Putamen (tissue), 1 donor: ENCODE data around the gene MSTN.

Source experiments
- DNase-seq: peaks from one replicate; pipeline ENCODE4 v3.0.0-alpha.2; 2016; ENCODE audit warnings: low spot score

Gene MSTN

DNA sequence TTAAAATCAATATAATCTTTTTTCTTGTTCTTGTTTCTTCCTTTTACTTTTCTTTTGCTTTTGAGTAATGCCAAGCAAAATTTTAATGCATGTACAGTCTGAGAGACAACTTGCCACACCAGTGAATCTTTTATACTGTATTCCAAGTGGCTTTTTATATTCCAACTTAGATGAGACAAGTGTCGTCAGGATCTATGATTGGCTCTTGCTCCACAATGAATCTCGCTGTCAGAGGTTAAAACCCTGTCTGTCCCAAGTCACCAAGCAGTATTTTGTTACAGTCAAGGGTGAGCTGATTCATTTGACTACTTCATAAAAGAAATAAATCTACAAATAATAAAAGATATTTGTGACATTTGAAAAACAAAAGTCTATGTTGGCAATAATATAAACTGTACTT is at the start of gene MSTN:
Gene MSTN, minus strand, starts transcription at position 129 of the 400 bp plus-strand sequence. CDS start 133 bp downstream, outside the sequence.
- no peak for DNase-seq

DNA sequence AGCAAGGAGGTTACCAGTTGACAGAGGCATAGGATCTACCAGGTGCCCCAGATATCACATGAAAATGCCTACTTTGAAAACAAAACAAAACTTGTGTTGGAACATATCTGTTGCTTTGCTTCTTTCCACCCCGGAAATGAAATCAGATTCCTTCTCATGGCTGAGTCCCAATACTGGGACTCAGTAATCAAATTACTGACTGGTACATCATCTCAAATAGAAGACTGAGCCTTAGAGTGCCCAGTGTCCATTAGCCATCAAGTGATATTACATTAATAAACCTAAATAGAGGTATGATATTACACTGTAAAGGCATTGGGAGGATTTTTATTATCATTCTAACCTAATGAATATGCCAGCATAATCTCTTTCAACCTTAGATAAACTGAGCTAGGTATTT is 48.6 kb upstream of the MSTN start:
- no peak for DNase-seq

DNA sequence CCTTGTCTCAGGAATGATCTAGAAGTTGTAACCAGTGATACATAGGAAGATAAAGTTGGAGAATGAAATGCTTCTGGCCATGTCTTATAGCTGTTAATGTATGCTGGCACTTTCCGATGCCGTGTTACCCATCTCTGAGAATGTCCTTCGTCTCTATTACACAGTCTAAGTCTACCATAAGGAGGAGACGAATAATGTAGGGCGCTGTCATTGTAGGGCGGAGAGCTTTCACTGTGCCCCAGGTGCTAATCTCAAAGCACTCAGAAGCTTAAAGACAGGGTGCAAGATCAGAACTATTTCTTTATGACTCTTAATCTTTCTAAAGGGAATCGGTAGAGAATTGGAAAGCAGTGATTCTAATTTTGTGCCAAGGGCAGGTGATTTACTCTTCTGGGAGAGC is 48.2 kb upstream of the MSTN start:
- DNase-seq = no peak

DNA sequence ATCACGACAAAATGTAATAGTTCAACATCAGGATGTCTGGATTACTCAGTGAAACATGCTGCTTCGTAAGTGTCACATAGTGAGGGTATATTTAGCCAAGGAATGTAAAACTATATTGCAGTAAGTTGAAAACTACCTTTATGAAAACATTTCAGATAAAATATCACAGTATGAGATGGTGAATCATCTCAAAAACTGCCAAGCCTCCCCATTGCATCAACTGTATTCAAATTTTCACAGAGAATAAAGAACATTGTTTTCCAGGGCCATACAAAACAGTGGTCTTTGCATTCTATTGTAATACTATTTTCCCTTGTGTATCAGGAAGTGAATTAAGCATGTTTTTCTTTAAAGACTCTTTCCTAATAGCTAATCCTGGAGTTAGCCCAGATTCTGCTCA is 47.6 kb upstream of the MSTN start:
- peak; percentile 40 for DNase-seq

DNA sequence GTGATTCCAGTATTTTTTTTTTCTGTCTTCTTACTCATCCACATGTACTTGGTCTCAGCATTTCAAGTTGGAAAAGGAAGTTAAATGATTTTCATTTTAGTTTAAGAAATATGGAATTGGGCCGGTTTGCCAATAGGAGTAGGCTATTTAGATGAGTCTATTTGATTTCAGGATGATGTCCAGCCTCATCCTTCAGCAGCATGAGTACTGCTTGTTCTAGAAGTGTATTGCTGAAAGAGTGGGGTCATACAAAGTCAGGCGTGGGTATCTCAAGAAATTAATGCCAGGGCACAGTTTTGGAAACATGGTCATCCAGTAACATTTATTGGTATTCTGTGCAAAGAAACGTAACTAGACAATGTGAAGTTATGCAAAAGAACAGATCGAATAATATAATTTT is 44.9 kb upstream of the MSTN start:
- no peak for DNase-seq

DNA sequence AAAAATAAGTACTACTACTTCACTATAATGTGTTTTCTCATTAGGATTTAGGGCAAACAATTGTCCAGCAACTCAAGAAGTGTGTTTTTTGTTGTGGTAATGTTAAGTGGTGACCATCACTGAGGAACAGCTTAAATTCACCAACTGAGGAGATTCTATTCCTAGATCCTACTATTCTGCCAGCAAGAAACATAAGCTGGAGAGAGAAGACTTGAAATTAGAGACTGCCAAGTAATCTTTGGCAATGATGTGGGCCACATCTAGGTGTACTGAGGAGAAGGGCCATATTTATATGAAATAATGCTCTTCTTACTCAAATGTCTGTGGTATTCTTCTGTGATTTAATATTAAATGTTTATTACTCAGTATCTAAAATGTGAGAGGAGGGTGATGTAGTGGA is 44.3 kb upstream of the MSTN start:
- no peak for DNase-seq

DNA sequence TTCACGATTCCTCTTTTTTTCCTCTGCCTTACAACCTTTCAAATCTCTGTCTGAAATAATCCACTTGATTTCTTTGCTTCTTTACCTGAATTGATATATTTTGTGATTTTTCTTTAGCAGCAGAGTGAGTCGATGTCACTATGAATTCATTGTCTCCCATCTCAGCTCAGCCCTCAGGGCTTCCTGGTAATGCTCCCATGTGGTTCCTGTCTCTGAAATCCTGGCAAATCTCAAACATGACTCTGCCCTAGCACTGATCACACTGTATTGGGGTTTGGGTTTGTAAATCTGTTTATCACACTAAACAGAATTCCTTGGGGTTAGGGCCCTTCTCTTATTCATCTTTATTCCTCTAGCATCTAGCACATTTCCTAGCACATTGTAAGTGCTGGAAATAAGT is 43.0 kb upstream of the MSTN start:
- no peak for DNase-seq

DNA sequence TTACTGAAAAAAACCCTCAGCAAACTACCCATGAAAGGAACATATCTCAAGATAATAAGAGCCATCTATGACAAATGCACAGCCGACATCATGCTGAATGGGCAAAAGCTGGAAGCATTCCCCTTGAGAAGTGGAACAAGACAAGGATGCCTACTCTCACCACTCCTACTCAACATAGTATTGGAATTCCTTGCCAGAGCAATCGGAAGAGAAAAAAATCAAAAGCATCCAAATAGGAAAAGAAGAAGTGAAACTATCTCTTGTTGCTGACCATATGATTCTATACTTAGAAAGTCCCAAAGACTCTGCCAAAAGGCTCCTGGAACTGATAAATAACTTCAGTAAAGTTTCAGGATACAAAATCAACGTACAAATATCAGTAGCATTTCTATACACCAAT is 40.6 kb upstream of the MSTN start:
- no peak for DNase-seq

DNA sequence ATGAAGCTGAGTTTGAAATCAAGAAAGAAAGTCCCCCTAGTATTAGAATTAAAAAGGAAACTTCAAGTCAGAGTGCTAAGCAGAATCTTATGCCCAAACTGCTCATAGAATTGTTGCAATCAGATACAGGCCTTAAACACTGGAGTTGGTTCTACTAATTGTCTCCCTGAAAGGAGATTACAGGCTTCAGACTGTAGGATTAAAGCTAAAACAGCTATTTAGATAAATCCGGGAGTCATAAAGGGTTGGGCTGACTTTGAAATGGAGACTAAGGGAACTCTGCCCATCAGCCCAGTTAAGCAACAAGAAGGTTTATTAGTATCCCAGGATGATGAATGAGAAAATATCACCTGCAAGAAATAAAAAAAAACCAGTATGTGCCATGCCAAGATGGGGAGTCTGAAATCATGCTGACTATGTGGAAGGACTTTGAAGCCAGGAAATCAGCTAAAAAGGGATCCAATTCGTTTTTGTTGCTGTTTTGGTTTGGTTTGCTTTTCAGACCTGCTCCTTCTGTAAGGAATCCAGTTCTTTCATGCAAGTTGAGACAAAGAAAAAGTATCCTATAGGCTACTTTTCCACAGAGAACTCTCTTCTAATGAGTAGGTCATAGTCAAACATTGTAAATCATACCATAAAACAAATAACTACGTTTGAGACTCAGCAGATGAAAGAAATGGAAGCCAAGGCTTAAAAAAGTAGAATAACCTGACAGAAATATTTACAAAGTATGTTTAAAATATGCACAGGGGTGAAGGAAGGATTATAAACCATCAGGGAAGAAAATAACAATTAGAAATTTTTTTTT is 37.6 kb upstream of the MSTN start:
- no peak for DNase-seq

DNA sequence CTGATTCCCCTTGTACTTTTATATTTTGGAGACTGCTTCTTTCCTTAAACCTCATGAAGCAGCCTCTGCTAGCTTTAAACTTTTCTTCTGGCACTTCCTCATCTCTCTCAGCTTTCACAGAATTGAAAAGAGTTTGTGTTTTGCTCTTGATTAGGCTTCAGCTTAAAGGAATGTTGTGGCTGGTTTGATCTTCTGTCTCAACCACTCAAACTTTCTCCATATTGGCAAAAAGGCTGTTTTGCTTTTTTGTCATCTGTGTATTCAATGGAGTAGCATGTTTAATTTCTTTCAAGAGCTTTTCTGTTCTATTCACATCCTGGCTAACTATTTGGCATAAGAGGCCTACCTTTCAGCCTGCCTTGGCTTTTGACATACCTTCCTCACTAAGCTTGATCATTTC is 36.3 kb upstream of the MSTN start:
- DNase-seq = no peak

DNA sequence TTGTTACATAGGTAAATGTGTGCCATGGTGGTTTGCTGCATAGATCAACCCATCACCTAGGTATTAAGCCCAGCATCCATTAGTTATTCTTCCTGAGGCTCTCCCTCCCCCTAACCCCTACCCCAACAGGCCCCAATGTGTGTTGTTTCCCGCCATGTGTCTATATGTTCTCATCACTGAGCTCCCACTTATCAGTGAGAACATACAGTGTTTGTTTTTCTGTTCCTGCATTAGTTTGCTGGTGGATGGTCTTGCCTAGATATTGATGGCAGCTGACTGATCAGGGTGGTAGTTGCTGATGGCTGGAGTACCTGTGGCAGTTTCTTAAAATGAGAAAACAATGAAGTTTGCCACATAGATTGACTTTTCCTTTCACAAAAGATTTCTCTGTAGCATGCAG is 34.6 kb upstream of the MSTN start:
- no peak for DNase-seq

DNA sequence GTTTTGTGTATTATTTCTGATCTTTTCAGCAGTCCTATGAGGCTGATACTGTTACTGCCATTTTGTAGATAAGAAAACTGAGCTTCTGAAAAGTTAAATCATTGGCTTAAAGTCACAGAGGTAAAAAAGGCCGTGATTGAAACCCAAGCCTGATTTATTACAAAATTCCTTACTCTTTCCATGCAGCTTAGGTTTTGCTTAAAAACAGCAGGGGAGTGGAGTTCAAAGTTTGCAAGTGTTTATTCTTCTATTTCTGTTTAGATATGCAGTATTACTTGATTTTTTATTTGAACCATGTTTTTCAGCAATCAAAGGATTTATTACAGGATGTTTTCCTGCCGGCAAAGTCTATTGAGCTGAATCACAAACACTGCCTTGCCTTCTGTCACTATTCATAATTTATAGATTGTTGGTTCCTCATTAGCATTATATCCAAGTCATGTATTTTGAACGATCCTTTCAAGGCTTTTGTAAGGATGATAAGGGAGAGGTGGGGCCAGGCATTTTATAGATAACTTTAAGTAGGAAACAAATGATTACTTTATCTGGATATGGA is 31.9 kb upstream of the MSTN start:
- no peak for DNase-seq

DNA sequence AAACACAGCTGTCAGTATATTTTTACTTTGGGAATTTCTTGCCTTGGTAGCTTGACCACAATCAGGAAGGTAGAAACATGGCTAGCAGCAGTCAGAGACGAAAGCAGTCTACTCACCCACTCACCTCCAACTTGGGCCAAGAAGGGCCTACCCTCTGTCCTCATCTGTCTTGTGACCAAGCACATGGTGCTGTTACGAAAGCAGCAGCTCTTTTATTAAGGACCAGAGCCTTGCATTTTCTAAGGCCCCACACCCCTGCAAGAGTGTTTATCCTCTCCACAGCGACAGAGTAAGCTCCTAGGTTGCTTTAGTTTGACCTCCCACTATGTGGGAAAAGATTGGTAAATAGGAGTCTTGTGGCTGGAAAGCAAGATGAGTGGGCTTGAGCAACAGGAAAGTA is 31.3 kb upstream of the MSTN start:
- DNase-seq = no peak

DNA sequence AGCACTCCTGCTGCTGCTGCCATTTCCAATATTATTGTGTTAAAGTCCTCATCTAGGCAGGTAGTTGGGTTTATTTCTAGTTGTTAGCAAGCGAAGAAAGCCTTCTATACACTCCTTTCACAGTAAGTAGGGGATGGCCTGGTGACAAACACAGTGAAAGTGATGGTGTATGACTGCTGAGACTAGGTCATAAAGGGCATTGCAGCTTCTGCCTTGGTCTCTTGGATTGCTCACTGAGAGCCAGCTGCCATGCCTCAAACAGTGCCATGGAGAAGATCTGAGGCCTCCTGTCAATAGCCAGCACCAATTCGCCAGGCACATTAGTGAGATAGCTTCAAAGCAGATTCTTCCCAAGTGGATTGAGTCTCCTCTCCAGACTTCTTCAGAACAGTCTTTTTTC is 27.6 kb upstream of the MSTN start:
- no peak for DNase-seq

DNA sequence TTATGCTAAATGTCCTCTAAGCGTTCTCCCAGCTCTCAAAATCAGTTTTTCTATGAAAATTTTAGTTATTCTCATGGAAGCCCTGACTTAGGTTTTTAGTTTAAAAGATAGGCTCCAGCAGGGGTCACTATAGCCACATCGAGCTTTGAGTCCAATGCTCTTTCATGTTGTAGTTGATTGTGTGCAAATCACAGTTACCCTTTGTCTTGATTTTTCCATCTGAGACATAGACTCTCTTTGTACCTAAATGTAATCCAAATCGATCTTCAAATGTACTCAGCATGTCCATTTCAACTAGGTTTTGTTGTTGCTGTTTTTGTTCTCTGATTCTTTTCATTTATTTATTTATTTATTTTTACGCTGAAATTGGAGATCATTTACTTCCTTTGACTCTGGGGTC is 26.4 kb upstream of the MSTN start:
- DNase-seq = peak; percentile 86

DNA sequence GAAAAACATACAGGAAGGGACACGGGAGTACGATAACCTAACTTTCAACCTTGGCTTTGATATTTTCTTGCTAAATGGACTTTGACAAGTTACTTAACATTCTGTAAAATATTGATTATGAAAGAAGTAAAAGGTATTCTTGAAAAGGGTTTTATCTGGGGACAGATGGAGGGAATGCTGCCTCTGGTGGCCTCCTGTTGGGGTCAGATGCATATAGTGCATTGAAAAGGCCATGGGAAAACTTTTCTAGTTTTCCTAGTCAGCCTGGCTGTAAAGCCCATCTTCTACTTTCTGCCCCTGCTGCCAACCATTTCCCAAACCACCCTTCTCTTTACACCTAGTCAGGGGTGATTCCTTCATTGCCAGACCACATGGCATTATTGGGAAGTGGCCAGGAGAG is 22.2 kb upstream of the MSTN start:
- no peak for DNase-seq

DNA sequence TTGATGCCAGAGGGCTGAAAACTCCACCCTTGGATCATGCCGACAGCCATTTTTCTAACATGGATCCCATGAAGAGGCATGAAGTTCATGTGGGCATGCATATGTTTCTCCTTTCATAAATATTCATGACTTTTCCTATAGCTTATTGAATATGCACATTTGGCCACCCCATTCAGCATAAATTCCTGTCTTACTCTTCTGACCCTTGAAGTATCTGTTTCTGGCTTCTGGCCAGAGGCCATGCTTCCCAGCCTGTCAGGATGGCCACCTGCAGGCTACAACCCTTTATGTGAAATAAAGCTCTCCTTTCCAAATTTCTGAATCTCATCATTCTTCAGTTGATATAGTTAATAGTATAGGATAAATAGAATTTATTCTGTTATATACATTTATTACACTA is 19.6 kb upstream of the MSTN start:
- DNase-seq = no peak

DNA sequence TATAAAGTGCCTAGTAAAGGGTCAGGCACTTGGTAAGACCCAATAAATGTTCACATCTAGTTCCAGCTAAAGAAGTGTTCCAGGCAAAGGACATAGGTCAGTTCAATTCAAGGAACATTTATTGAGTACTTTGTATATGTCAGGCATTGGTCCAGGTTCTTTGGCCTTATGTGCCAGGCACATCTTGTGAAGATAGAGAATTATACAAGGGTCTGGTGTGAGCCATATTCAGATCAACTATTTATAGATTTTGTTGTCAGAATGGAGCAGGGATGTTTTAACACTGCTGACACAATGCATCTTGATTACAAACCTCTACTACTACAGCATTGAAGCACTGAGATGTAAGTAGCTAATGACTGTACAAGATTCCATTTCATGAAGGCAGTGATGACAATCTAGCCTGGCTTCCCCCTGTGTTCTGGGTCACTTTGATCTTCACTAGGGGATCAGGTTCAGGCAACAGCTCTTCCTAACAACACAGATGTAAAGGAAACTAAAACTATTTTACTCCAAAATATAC is 18.1 kb upstream of the MSTN start:
- DNase-seq = no peak

DNA sequence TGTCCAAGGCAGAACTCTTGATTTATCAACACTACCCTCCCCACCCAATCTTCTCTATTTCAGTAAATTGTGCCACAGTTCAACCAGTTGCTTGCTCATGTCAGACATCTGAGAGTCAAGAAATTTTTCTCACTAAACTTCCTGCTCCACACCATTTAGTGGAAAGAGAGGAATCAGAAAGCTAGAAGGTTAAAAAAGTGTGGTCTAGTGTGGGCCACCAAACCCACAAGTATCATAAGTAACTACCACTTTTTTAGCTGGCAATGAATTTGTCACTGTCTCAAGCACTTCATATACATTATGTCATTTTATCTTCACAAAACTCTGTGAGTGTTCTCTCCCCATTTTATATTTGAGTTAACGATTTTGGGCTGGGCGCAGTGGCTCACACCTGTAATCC is 16.6 kb upstream of the MSTN start:
- no peak for DNase-seq

DNA sequence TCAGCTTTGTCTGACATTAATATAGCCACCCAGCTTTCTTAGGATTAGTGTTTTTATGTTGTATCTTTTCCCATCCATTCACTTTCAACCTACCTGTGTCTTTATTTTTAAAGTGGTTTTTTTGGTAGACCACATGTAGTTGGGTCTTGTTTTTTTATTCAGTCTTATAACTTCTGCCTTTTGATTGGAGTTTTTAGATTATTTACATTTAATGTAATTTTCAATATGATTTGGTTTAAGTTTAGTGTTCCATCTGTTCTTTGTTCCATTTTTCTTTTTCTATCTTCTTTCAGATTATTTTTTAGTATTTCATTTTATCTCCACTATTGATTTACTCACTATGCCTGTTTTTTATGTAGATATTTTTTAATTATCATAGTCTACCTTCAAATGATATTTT is 13.1 kb upstream of the MSTN start:
- no peak for DNase-seq

DNA sequence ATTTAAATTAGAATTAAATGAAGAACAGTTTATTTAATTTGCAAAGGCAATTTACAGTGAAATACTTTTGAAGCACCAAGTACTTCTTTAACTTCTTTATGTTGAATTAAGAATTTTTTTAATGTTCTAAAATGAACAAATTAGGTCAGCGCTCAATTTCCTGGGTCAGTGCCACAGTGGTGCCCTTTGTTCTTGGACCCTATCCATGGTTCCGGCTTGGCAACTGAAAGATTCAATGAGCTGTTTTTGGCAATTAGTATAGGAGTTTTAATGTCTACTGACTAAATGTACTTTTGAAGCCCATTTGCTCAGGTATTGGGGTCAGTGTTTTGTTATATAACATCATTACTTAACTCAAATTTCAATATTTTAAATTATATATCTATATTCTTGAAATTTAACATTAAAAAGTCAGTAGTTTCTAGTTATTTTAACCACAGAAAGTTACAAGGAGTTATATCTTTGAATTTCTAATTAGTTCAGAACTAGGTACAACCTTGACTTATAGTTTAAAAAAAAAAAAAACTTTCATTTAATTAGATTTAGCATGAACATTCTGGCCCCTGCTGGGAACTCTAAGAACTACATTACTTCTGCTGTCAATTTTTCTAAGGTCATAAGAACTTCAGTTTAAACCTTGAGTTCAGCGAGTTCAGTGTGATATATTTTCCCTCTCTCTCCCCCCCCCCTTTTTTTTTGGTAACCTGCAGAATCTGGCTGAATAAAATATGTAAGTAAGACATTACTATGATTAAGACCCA is 7.6 kb upstream of the MSTN start:
- DNase-seq = peak; percentile 50

DNA sequence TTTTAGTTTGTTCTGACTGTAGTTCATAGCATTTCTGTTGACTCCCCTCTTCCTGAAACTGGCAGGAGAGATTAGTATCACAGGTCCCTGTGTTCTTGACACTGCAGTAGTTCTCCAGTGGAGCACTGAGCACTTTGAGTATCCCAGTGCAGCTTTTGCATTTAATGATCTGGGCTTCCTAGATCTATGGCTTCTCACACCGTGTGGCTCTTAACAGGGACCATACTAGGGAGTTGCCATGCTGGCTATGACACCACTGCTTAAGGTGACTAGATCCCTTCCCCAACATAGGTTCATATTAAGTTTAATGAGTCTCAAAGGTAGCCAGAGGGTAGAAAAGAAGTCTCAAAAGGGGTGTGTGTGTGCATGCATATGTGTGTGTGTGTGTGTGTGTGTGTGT is 6.2 kb upstream of the MSTN start:
- no peak for DNase-seq

DNA sequence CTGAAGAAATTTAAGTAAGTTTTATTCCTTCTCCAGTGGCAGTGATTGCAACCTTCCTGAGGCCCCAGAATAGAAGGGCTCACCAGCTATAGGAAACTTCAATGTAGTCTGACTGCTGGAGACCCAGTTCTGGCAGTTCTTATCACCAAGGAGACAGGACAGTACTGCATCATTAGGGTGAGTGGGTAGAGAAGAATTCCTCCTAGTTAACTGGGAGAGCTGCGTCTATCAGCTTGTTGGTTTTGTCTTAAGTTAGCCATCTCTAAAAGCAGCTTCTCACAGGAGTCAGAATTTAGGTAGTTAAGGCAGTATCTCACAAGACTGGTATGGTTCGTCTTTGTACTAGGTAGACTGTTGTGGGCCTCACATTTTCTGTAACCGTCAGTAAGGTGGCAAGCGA is 3.3 kb upstream of the MSTN start:
- DNase-seq = no peak
